Liver (tissue), 3 donors: ENCODE measurements around the gene TFPI.

Experiments
- NR2F2 ChIP-seq: IDR thresholded peaks from 2 replicates; pipeline ENCODE4 v1.6.1; 2016; ENCODE audit warnings: antibody characterized with exemption
- SP1 ChIP-seq: IDR thresholded peaks from 2 replicates; pipeline ENCODE4 v1.6.1; 2018; ENCODE audit warnings: antibody characterized with exemption, mild to moderate bottlenecking
- TAF1 ChIP-seq: conservative IDR thresholded peaks from 2 replicates; pipeline ENCODE4 v1.6.1; 2016; ENCODE audit warnings: antibody characterized with exemption, mild to moderate bottlenecking
- TF ChIP-seq, protein P1 (sequence below): fragments of 150-350 bp; IDR thresholded peaks from 2 replicates; pipeline ENCODE4 v1.5.1; 2017; ENCODE audit warnings: improper control_type of control experiment, low read depth, low read length; ENCODE audit not compliant: missing input control
- TF ChIP-seq, protein P2 (sequence below): IDR thresholded peaks from 2 replicates; pipeline ENCODE4 v1.6.1; 2016; ENCODE audit warnings: antibody characterized with exemption
- TF ChIP-seq, protein P3 (sequence below): IDR thresholded peaks from 2 replicates; pipeline ENCODE4 v1.6.1; 2016; ENCODE audit warnings: antibody characterized with exemption
- donor health status: healthy.
- donor health status: healthy.

DNA sequence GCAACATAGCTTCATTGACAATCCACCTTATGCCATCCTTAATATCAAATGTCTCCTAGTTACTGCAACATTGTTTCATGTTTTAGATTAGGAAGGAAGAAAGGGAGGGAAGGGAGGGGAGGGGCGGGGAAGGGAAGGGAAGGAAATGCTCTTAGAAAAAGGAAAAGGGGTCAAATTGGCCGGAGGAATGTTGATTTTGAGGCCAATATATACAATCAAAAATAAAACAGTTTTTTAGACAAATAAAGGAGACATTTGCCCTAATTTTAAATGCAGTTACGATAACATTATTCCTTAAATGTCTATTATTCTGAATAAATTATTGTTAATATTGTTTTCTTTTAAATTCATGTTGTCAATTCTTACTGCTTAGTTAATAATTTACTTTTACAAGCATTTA lies 72.7 kb downstream of the TFPI start:
- TF ChIP-seq, protein P1, sequence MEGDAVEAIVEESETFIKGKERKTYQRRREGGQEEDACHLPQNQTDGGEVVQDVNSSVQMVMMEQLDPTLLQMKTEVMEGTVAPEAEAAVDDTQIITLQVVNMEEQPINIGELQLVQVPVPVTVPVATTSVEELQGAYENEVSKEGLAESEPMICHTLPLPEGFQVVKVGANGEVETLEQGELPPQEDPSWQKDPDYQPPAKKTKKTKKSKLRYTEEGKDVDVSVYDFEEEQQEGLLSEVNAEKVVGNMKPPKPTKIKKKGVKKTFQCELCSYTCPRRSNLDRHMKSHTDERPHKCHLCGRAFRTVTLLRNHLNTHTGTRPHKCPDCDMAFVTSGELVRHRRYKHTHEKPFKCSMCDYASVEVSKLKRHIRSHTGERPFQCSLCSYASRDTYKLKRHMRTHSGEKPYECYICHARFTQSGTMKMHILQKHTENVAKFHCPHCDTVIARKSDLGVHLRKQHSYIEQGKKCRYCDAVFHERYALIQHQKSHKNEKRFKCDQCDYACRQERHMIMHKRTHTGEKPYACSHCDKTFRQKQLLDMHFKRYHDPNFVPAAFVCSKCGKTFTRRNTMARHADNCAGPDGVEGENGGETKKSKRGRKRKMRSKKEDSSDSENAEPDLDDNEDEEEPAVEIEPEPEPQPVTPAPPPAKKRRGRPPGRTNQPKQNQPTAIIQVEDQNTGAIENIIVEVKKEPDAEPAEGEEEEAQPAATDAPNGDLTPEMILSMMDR, result no peak
- TF ChIP-seq SP1 (no peak), NR2F2 (no peak), TAF1 (no peak)
- TF ChIP-seq, protein P2, sequence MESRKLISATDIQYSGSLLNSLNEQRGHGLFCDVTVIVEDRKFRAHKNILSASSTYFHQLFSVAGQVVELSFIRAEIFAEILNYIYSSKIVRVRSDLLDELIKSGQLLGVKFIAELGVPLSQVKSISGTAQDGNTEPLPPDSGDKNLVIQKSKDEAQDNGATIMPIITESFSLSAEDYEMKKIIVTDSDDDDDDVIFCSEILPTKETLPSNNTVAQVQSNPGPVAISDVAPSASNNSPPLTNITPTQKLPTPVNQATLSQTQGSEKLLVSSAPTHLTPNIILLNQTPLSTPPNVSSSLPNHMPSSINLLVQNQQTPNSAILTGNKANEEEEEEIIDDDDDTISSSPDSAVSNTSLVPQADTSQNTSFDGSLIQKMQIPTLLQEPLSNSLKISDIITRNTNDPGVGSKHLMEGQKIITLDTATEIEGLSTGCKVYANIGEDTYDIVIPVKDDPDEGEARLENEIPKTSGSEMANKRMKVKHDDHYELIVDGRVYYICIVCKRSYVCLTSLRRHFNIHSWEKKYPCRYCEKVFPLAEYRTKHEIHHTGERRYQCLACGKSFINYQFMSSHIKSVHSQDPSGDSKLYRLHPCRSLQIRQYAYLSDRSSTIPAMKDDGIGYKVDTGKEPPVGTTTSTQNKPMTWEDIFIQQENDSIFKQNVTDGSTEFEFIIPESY, result no peak
- TF ChIP-seq, protein P3, sequence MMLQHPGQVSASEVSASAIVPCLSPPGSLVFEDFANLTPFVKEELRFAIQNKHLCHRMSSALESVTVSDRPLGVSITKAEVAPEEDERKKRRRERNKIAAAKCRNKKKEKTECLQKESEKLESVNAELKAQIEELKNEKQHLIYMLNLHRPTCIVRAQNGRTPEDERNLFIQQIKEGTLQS, result no peak
